GM12892 (cell line): ENCODE measurements around the gene COL20A1.

Experiments used
- DNase-seq: peaks from one replicate; pipeline ENCODE4 v3.0.0; 2011; ENCODE audit not compliant: insufficient read length
- FAIRE-seq: peaks from 2 replicates; lab custom pipeline; 2011; peaks lifted over from hg19 to GRCh38; lab: Jason Lieb, UNC
- POLR2A ChIP-seq: IDR thresholded peaks from 2 replicates; pipeline ENCODE4 v1.6.1; 2011; ENCODE audit warnings: low read depth, low read length, control low read depth
- POLR2AphosphoS5 ChIP-seq: IDR thresholded peaks from 2 replicates; pipeline ENCODE4 v1.6.1; 2011; ENCODE audit warnings: low read depth, low read length, control low read depth
- TAF1 ChIP-seq: IDR thresholded peaks from 2 replicates; pipeline ENCODE4 v1.6.1; 2011; ENCODE audit warnings: low read depth, mild to moderate bottlenecking, control low read depth, low read length, borderline replicate concordance

The COL20A1 gene

DNA sequence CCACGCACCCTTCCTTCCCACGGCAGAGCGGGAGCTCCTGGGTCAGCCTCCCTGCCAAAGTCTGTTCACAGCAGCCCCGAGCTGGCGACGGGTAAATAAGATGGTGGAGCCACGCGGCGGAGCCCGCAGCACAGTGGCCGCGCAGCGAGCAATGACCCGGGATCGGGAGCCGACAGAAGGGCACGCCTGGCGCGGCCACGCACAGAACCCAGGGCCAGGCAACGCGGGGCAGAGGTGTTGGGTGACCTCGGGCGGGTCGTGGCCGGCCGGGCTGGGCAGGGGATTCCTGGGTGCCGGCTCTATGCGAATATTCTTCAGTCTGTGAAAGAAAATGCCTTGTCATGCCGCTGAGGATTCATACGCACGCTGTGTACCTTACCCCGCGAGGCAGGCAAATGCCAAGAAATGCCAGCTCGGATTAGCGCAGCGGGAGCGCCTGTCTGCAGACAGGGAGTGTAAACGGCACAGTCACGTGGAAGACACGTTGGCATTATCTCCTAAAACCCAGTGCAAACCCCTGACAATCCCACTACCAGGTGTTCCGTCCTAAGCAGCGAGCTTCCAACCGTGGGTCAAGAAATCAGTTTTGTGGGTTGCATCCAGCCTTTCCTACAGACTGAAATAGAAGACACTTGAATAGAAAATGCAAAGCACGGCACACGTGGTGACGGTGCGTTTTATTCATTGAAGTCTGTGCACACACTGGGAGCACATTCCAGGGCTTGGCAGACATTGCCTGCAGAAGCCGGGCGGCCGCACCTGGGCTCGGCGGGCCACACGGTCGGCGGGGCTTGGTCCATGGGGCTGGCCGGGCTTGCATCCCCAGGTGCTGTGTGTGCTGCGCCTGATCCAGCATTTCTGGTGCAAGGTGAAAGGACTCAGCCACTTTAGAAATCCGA, 49.8 kb downstream of the COL20A1 start:
- DNase-seq (no peak), FAIRE-seq (no peak)
- TF ChIP-seq POLR2A (no peak), POLR2AphosphoS5 (no peak), TAF1 (no peak)

DNA sequence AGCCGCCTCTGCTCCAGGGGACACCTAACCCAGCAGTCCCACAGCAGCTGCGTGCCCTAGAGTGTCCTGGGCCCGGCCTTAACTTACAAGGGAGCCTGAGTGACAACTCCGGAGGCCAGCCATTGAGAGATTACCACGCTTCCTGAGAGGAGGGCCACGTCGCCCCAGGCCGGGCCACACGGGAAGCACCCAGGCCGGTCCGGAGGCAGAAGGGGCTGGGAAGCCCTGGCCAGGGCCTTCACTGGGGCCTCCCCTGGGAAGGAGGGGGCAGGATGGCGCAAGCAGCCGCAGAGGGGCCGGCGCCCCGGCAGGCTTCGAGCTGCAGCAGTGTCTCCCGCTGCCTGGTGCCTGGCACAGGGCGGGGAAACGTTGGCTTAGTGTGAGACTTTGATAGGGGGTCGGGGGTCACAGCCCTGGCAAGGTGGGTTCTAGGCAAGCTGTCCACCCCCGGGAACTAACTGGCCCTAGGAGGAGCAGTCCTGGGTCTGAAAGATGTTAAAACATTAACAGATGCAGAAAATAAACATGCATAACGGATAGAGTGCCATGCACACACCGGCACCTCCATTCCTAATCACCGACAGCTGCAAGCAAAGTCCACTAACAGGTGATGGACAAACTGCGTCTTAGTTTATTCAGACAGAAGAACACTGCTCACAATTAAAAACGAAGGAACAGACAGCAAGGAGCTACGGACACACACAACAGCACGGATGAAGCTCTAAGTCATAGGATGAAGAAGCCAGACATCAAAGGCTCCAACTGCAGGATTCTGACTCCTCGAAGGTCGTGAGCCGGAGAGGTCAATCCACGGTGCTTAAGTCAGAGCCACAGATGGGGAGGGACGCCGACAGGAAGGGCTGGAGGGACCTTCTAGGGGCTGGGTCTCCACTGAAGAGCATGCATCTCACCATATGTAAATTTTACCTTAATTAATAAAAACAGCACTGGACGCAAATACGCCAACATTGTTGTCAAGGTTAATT, 50.8 kb downstream of the COL20A1 start:
- FAIRE-seq = no peak
- DNase-seq = no peak
- TF ChIP-seq POLR2A = no peak
- TF ChIP-seq TAF1 = no peak

DNA sequence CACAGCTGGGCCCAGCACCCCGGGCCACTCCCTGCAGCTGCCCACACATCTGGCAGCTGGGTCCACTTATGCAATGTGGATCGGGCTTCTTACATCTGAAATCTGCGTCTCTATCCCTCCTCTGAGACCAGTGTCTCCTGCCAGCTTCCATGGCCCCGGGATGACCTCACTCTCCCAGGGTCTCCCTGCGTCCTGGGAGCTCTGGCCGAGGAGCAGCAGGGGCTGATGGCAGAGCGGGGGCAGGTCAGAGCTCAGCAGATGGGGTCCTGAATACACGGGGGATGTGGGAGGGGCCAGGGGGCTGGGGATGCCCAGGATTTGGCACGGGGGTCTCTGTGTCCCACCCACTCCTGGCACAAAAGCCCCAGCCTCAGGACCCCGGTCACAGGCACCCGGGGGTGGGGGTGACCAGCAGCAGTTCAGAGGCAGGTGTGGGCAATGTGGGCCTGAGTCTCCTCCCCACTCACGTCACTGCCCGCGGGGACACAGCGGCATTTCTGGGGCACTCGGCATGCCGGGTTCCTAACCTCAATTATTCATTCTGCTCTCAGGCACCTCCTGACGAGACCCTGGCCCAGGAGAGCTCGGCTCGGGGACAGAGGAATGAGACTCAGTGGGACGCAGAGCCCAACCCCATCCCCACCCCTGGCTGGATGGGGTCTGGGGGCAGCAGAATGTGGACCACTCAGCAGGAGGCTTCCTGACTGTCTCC, 51.8 kb downstream of the COL20A1 start:
- FAIRE-seq = no peak
- TF ChIP-seq TAF1 (no peak), POLR2AphosphoS5 (no peak)
- DNase-seq = no peak

DNA sequence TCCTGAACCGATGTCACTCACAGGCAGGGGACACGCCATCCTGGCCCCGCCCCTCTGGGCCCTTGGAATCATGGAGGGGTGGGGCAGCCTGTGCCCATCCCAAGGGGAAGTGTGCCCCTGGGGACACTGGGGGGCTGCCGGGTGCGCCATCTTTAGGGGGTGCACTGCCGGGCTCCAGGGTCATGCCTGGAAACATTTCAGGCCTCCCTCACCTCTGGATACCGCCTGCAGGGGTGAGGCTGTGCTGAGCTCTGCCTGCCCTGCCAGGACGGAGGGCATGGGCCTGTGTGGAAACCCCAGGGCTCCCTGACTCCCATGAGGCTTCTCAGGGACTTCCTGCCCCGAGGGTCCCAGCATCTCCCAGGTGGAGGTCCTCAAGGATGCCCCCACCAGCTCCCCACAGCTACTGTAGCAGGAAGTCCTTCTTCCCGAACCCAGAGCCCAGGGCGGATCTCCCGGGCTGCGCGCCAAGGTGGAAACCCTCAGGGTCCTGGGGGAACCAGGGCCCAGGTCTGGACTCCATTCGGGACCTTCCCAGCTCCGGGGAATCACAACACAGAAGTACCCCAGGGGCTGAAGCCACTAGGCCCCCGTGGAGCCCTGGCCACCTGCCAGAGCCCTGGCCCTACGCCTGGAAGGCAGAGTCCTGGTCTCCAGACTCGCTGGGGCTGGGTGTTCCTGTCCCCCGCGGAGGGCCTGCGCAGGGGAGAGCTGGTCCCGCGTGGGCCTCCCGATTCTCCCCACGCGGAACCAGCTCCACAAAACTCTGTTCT, 52.5 kb downstream of the COL20A1 start:
- FAIRE-seq (no peak), DNase-seq (no peak)
- TF ChIP-seq TAF1 (no peak), POLR2A (no peak), POLR2AphosphoS5 (no peak)

DNA sequence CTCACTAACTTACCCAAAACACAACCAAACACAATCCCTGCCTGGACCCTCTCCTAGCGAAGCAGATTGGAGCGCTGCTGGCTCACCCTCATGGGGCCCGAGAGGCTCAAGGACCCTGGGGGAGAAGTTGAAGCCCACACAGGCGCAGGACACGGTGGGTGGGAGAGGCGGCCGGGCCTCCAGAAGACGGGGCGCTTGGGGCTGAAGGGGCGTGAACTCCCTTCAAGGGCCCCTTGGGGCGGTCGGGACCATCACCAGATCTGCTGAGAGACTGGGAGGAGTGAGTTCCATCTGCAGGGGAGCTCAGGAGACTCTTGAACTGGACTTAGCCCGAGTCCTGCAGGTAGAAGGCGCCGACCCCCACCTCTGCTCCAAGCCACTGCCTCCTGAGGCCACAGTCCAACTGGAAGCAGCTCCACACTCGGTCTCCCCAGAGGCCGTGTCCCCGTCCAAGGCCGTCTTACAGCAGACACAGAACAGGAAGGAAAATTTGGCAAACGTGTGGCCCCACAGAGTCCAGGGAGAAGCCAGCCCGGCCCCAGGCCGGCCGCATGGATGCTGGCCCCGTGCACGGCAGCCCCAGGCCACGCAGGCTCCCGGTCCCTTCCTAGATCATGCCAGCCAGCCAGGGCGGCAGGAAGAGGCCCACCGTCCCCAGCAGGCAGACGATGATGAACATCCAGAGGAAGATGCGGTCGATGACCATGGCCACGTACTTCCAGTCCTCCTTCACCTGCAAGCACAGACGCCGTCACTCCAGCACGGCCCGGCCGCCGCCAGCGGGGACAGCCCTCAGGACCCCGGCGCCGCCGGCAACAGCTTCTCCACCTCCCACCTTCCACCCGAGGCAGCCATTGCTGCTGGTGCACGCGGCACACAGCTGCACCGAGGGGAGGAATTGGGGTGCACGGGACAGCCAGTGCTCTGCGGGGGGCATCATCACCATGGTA, 53.4 kb downstream of the COL20A1 start:
- DNase-seq (no peak), FAIRE-seq (no peak)
- TF ChIP-seq POLR2A = no peak
- TF ChIP-seq TAF1 = no peak
- TF ChIP-seq POLR2AphosphoS5 = no peak

DNA sequence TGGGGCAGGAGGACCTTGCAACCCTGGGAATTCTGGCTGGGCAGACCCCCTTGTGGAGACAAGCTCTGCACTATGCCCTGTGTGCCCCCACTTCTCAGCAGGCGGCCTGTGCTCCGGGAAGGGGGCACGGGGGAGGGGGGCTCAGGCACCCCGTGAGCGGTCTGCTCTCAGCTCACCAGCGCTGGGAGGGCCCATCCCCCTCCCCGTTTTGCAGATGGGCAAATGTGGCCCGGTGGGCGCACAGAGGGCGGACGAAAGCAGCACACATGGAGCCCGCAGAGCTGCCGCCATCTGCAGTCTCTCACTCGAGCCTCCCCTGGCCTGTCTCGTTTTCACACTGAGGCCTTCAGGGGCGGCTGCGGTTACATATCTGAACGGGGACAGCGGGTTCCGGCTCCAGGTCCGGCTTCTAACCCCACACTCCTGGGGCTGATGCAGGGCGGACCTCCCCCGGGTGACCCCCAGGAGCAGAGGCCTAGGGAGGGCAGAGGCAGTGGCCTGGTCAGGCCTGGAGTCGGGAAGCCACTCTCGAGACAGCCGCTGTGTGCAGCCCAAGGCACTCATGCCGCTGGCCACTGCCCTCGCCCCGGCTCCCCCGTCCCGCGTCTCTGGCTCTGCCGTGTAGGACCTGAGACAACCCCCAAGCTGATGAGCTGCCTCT, 54.2 kb downstream of the COL20A1 start:
- no peak for FAIRE-seq
- no peak for TF ChIP-seq POLR2A
- no peak for TF ChIP-seq POLR2AphosphoS5
- no peak for TF ChIP-seq TAF1
- no peak for DNase-seq

DNA sequence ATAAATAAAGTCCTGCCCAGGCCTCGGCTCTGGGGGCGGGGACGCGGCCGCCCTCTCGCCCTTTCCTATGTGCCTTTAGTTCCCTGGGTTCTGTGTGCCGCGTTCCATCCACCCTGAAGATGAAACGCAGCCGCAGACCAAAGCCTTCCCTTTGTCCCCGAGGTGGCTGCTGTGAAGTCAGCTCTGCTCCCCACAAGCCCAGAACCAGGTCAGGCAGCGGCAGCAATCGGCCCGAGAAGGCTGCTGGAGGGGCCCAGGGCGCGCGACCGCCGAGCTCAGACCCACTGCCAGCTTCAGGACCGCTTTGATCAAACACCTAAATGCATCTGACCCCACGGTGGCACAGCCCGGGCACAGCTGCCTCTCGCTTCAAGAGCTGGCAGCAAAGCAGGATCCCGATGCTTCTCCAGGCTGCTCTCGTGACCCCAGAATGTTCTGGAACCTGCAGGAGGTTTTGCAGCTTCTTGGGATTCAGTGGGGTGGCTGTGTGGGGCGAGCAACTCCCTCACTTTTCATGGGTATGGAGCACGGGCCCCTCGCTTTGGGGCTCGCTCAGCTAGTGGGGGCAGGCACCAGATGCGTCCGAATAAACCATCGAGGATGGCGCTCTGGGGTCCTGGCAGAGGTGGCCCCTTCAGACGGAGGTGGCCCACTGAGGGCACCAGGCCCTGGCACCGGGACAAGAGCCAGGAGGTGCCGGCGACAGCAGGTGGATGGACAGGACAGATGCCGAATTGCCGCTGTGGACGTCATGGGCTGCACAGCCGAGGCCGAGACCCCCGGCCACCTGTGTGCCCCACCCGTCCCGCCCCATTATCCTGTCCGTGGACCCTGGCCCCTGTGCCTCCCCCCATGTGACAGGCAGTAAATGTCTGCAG, 55.2 kb downstream of the COL20A1 start:
- DNase-seq = no peak
- FAIRE-seq = no peak
- TF ChIP-seq POLR2A (no peak), TAF1 (no peak), POLR2AphosphoS5 (no peak)

DNA sequence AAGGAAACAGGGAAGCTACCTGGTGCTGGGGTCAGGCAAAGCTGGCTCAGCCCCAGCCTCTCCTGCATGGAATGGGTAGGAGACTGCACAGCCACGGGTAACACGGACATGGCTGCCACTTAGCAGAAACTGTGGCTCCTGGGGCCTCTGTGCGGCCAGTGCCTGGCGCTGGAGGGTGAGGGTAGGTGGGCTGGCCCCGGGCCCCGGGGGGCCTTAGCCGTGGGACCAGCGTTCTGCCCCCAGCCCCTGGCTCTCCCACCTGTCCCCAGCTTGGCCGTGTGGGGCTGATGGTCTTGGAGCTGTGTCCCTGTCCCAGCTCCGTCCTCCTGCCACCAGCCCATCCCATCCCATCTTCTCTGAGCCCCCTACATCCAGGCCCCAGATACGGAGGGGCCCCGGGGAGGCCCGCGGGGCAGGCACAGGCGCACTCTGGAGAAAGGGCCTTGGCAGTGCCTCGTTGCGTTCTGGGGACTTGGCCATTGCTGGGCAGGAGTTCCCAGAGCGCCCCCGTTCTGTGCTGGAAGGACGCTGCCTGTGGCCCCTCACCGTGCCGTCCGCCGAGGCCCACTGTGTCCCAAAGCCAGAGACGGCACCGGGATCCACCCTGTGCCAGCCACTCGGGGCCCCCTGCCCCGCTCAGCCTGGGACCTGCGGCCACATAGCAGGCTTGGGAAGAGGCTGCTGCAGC, 56.0 kb downstream of the COL20A1 start:
- no peak for TF ChIP-seq POLR2A
- no peak for TF ChIP-seq POLR2AphosphoS5
- TF ChIP-seq TAF1 = no peak
- DNase-seq (no peak), FAIRE-seq (no peak)
